Ishikawa (cell line): Measurements from ENCODE around the gene MALRD1.

ENCODE experiments used
- CREB1 ChIP-seq: IDR thresholded peaks from 2 replicates; pipeline ENCODE4 v1.6.1; 2012; ENCODE audit warnings: low read depth
- EP300 ChIP-seq: IDR thresholded peaks from 2 replicates; pipeline ENCODE4 v1.6.1; 2012; ENCODE audit warnings: borderline replicate concordance
- NFIC ChIP-seq: IDR thresholded peaks from 2 replicates; pipeline ENCODE4 v1.6.1; 2012
- RAD21 ChIP-seq: IDR thresholded peaks from 2 replicates; pipeline ENCODE4 v1.6.1; 2012; ENCODE audit warnings: low read depth
- TAF1 ChIP-seq: IDR thresholded peaks from 2 replicates; pipeline ENCODE4 v1.6.1; 2012; ENCODE audit warnings: low read depth, mild to moderate bottlenecking
- TCF12 ChIP-seq: IDR thresholded peaks from 2 replicates; pipeline ENCODE4 v1.6.1; 2012; ENCODE audit warnings: low read depth
- YY1 ChIP-seq: IDR thresholded peaks from 2 replicates; pipeline ENCODE4 v1.6.1; 2012; ENCODE audit warnings: low read depth
- TF ChIP-seq, protein P1 (sequence below): IDR thresholded peaks from 2 replicates; pipeline ENCODE4 v1.6.1; 2012; ENCODE audit warnings: low read depth, mild to moderate bottlenecking
- TF ChIP-seq, protein P2 (sequence below): IDR thresholded peaks from 2 replicates; pipeline ENCODE4 v1.6.1; 2012

DNA sequence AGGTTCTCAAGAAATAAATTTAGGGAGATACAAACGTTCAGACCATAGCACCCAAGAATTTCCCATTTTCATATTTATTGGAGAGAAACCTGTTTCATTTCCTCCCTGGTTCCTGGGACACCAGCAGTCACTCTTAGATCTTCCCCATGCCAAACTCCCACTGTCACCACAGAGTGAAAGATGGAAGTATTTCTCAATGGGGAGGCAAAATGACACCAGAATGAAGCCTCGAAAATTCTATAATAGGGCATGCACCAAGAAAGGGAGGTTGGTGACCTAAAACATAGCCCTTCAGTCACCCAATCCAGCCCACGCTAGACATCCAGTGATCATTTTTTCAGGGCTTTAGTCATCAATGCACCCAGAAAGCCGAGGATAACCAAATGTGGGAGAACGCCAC, 619.5 kb downstream of the MALRD1 start:
- TF ChIP-seq NFIC: no peak
- TF ChIP-seq CREB1: no peak
- TF ChIP-seq, protein P1, sequence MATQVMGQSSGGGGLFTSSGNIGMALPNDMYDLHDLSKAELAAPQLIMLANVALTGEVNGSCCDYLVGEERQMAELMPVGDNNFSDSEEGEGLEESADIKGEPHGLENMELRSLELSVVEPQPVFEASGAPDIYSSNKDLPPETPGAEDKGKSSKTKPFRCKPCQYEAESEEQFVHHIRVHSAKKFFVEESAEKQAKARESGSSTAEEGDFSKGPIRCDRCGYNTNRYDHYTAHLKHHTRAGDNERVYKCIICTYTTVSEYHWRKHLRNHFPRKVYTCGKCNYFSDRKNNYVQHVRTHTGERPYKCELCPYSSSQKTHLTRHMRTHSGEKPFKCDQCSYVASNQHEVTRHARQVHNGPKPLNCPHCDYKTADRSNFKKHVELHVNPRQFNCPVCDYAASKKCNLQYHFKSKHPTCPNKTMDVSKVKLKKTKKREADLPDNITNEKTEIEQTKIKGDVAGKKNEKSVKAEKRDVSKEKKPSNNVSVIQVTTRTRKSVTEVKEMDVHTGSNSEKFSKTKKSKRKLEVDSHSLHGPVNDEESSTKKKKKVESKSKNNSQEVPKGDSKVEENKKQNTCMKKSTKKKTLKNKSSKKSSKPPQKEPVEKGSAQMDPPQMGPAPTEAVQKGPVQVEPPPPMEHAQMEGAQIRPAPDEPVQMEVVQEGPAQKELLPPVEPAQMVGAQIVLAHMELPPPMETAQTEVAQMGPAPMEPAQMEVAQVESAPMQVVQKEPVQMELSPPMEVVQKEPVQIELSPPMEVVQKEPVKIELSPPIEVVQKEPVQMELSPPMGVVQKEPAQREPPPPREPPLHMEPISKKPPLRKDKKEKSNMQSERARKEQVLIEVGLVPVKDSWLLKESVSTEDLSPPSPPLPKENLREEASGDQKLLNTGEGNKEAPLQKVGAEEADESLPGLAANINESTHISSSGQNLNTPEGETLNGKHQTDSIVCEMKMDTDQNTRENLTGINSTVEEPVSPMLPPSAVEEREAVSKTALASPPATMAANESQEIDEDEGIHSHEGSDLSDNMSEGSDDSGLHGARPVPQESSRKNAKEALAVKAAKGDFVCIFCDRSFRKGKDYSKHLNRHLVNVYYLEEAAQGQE: no peak
- no peak for TF ChIP-seq TCF12
- TF ChIP-seq RAD21: no peak
- TF ChIP-seq TAF1: no peak
- TF ChIP-seq YY1: no peak
- no peak for TF ChIP-seq EP300
- TF ChIP-seq, protein P2, sequence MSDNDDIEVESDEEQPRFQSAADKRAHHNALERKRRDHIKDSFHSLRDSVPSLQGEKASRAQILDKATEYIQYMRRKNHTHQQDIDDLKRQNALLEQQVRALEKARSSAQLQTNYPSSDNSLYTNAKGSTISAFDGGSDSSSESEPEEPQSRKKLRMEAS: no peak
